Measurements from ENCODE around the gene SLC44A3.

GRCh38 chr1:94909486-94909885 is 89.3 kb downstream of the SLC44A3 start:
- TF ChIP-seq CTCF (IDR thresholded peaks at IDR 0.05; ENCODE audit: poor library complexity, severe bottlenecking) (no peak), MXI1 (conservative IDR thresholded peaks at IDR 0.05; ENCODE audit: poor library complexity, severe bottlenecking) (no peak), POLR2AphosphoS5 (IDR thresholded peaks at IDR 0.05) (no peak), EZH2 (IDR thresholded peaks at IDR 0.05; ENCODE audit: borderline replicate concordance, insufficient read depth, low read length, poor library complexity, severe bottlenecking) (no peak), SMC3 (conservative IDR thresholded peaks at IDR 0.05; ENCODE audit: poor library complexity) (no peak)
